ENCODE data around the gene SLC1A1.
A peak's percentile ranks its signal among the peaks of the same experiment; 100 is the strongest.

SLC1A1 gene

DNA sequence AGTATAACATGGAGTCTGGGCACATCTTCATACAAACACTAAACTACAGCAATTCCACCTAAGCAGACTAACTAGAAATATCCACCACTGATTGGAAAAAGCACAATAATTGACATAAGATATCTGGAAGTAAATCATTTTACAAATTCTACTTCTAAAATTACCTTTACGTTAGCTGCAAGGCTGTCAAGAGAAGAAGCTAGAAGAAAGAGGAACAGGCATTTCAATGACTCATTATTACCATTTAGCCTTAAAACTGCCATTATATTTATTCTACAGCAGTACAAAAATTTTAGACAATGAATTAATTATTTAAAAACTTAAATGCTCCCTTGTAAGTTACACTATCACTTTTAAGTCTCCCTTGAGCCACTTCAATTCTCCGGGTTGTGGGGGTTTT lies 128.4 kb downstream of the SLC1A1 start:
- DNase-seq (ENCODE audit: low spot score) = peak; percentile 16

DNA sequence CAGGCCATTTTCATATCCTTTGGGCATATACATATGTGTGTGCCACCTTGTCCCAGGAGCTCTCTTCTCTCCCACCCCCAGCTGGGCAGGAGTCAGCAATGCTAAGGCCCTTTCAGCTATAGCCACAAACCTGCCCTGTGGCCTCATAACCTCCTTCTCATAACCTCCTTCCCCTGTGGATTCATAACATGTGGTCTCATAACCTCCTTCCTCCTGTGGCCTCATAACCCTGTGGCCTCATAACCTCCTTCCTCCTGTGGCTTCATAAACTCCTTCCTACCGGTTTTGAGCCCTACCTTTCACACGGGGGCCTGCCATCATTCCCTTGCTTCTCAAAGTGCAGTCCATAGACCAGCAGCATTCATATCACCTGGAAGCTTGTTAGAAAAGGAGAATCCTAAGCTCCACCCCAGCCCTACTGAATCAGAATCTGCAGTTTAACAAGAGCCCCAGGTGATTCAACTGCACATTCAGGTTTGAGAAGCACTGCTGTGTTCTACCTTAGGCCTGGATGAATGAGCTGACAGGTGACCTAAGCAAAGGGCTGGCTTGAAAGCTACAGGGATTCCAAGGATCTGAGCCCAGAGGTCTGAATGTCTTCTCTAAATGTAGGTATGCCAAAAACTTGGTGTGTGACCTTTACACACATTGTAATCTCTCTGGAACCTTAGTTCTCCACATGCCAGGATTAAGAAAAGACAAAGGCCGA lies 129.9 kb downstream of the SLC1A1 start:
- no peak for DNase-seq (ENCODE audit: low spot score)

DNA sequence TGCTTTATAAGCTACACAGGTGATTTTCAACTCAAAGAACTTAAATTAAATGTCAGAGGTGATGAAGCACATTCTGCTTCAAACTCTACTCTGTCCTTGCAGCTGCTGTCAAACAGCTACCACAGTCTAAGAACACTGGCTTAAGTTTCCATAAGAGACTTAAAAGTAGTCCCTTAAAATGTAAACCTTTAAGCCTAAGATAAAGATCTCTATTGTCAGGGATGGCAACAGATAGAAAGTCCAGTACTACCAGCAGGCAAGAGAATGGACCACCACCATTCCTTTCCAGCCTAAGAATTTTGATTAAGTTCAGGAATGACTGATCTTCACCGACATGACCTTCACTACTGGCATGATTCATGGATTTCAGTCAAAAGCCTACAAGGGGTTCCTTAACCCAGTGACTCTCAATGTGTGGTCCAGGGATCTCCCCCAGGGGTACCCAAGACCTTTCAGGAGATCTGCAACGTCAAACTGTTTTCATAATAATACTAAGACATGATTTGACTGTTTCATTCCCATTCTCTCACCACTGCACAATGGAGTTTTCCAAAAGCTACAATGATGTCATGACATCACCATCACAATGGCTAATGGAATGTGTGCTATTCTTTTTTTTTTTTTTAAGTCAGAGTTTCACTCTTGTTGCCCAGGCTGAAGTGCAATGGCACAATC lies 130.8 kb downstream of the SLC1A1 start:
- no peak for DNase-seq (ENCODE audit: low spot score)

DNA sequence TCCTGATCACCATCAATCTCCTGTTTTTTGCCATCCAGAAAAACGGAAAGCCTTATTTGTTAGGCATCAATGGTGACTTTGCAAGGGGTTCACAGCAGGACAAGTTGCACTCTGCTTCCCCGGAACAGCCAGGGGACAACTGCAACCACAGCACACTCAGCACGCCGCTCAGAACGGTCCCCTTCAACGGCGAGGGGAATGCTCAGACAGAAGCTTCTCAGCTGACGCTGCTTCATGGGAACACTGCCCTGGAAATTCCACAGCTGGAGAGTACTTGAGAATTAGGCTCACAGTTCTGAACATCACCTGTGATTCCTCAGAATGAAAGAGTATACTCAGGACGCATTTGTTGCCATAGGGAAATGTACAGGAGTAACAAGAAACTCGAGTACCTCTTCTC lies 131.7 kb downstream of the SLC1A1 start:
- no peak for DNase-seq (ENCODE audit: low spot score)

DNA sequence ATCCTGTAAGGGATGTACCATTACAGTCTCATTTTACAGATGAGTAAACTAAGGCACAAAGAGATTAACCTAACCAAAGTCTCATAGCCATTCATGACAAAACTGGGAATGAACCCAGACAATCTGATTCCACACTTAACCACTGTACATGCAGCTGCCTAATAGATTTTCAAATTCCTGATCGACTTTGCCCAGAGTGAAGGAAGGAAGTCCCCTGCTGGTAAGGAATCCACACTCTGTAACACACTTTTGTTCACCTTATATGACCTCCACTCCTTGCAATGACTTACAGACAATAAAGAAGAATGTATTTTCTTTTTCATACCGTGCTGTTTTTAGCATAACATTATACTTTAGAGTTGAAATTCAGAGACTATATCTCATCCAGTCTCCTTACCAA lies 140.6 kb downstream of the SLC1A1 start:
- no peak for DNase-seq (ENCODE audit: low spot score)

All from COLO829 (cell line).